Measurements from ENCODE around the gene FILIP1L.

Gene FILIP1L

GRCh38 chr3:99941211-99941610, 173.1 kb downstream of the FILIP1L start:
- H4K20me1 ChIP-seq (ENCODE audit: low read depth, low read length) = no peaks in the 10 kb centered on the region
- H3K9me3 ChIP-seq (ENCODE audit: insufficient read depth, low read length) = no peaks in the 10 kb centered on the region
- no peaks in the 10 kb centered on the region for H3K9me2 ChIP-seq (replicated peaks; ENCODE audit: insufficient read depth, low read length)
- no peak overlapping the region for H3K4me2 ChIP-seq (ENCODE audit: low read depth, low read length, poor library complexity, severe bottlenecking)
- H3K9ac ChIP-seq (ENCODE audit: low read length) = no peak overlapping the region
- H3K4me3 ChIP-seq (ENCODE audit: insufficient read depth, low read length, poor library complexity, severe bottlenecking) = no peak overlapping the region
- H3K79me2 ChIP-seq (ENCODE audit: insufficient read depth, low read length) = no peaks in the 10 kb centered on the region
- no peak overlapping the region for H2AFZ ChIP-seq (ENCODE audit: low read depth, low read length, severe bottlenecking)
- no peak overlapping the region for H3K27ac ChIP-seq (ENCODE audit: low read depth, low read length)
- H3K27me3 ChIP-seq (ENCODE audit: low read length) = no peaks in the 10 kb centered on the region
- H3F3A ChIP-seq (ENCODE audit: insufficient read depth) = no peaks in the 10 kb centered on the region
- H3K36me3 ChIP-seq (ENCODE audit: low read length) = no peaks in the 10 kb centered on the region
- TF ChIP-seq EZH2phosphoT487 (conservative IDR thresholded peaks at IDR 0.05; ENCODE audit: low read length) (no peak), CTCF (IDR thresholded peaks at IDR 0.05; ENCODE audit: insufficient read depth, low read length, poor library complexity, severe bottlenecking) (no peak)

DNA sequence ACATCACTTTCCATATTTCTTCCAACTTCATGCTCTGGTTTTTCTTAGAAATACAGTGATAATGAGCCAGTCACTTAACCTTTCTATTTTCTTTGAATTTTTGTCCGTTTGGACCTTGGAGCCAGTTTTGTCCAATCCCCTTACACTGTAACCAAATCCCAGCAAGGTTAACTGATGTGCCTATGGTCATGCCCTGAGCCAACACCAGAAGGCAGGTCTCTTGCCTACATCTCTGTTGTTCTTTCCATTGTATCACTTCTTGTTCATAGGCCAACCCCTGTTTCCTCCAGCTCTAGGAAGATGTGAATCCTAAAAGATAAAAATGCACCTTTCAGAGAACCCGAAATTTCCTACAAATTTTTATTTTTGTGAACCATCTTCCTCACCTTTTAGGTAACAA, 174.0 kb downstream of the FILIP1L start:
- Histone ChIP-seq H3K9me3 (ENCODE audit: insufficient read depth, low read length) (no peaks in the 10 kb centered on the region), H4K20me1 (ENCODE audit: low read depth, low read length) (no peaks in the 10 kb centered on the region), H3K4me2 (ENCODE audit: low read depth, low read length, poor library complexity, severe bottlenecking) (no peak overlapping the region), H3K4me3 (ENCODE audit: insufficient read depth, low read length, poor library complexity, severe bottlenecking) (no peak overlapping the region), H2AFZ (ENCODE audit: low read depth, low read length, severe bottlenecking) (no peak overlapping the region), H3K27me3 (ENCODE audit: low read length) (no peaks in the 10 kb centered on the region), H3K79me2 (ENCODE audit: insufficient read depth, low read length) (no peaks in the 10 kb centered on the region), H3K9ac (ENCODE audit: low read length) (no peak overlapping the region), H3K27ac (ENCODE audit: low read depth, low read length) (no peak overlapping the region), H3F3A (ENCODE audit: insufficient read depth) (no peaks in the 10 kb centered on the region), H3K36me3 (ENCODE audit: low read length) (no peaks in the 10 kb centered on the region), H3K9me2 (replicated peaks; ENCODE audit: insufficient read depth, low read length) (no peaks in the 10 kb centered on the region)
- TF ChIP-seq CTCF (IDR thresholded peaks at IDR 0.05; ENCODE audit: insufficient read depth, low read length, poor library complexity, severe bottlenecking) (no peak), EZH2phosphoT487 (conservative IDR thresholded peaks at IDR 0.05; ENCODE audit: low read length) (no peak)

DNA sequence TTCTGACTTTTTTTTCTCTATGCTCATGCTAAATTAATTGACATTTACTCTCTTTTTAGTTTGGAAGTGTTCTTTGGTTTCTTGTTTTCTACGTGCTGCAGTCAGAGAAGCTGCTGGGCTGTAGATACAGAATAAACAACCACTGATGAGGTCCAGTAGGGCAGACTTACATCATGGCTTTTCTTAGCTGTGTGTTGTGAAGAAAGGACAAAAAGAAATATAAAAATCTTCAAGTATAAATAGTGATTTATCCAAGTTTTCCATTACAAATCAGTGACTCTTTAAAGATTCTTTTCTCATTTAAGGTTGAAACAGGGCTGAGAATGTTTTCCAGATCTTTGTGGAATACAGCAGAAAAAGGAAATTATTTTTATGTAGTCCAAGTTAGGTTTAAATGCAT, 174.4 kb downstream of the FILIP1L start:
- Histone ChIP-seq H3K9ac (ENCODE audit: low read length) (no peak overlapping the region), H3K9me2 (replicated peaks; ENCODE audit: insufficient read depth, low read length) (no peaks in the 10 kb centered on the region), H3K9me3 (ENCODE audit: insufficient read depth, low read length) (no peaks in the 10 kb centered on the region), H3K27me3 (ENCODE audit: low read length) (no peaks in the 10 kb centered on the region), H3K79me2 (ENCODE audit: insufficient read depth, low read length) (no peaks in the 10 kb centered on the region), H3K27ac (ENCODE audit: low read depth, low read length) (no peak overlapping the region), H3K4me2 (ENCODE audit: low read depth, low read length, poor library complexity, severe bottlenecking) (no peak overlapping the region), H3K36me3 (ENCODE audit: low read length) (no peaks in the 10 kb centered on the region), H3F3A (ENCODE audit: insufficient read depth) (no peaks in the 10 kb centered on the region), H2AFZ (ENCODE audit: low read depth, low read length, severe bottlenecking) (no peak overlapping the region), H4K20me1 (ENCODE audit: low read depth, low read length) (no peaks in the 10 kb centered on the region), H3K4me3 (ENCODE audit: insufficient read depth, low read length, poor library complexity, severe bottlenecking) (no peak overlapping the region)
- no peak for TF ChIP-seq CTCF (IDR thresholded peaks at IDR 0.05; ENCODE audit: insufficient read depth, low read length, poor library complexity, severe bottlenecking)
- no peak for TF ChIP-seq EZH2phosphoT487 (conservative IDR thresholded peaks at IDR 0.05; ENCODE audit: low read length)
